Colonic mucosa (tissue), 4 donors: ENCODE results near the gene NDST3. TPM values are rescaled to one million over a fixed set of nuclear protein-coding genes. Genes with fewer than 3 reads are reported as not detected.

Experiments
- DNase-seq: peaks from one replicate; pipeline ENCODE4 v3.0.0-alpha.2; 2020
- H3K27ac ChIP-seq: fragments of 200-600 bp; one replicate; pipeline ENCODE4 v1.8.0; 2021
- H3K27me3 ChIP-seq: fragments of 200-600 bp; one replicate; pipeline ENCODE4 v1.8.0; 2021
- H3K36me3 ChIP-seq: fragments of 200-600 bp; one replicate; pipeline ENCODE4 v1.8.0; 2021
- H3K4me1 ChIP-seq: fragments of 200-600 bp; one replicate; pipeline ENCODE4 v1.8.0; 2021; ENCODE audit warnings: mild to moderate bottlenecking
- H3K4me3 ChIP-seq: fragments of 200-600 bp; one replicate; pipeline ENCODE4 v1.8.0; 2021
- H3K9ac ChIP-seq, 2 donors: one replicate each; pipeline ENCODE4 v1.7.0; 2013; ENCODE audit warnings: control low read depth in 2 of 2, low read depth in 2 of 2, low read length in 2 of 2
- H3K9me3 ChIP-seq: fragments of 200-600 bp; one replicate; pipeline ENCODE4 v1.8.0; 2021
- CTCF ChIP-seq: fragments of 200-600 bp; IDR thresholded peaks from one replicate; pipeline ENCODE4 v1.8.0; 2022; ENCODE audit warnings: antibody characterized with exemption, mild to moderate bottlenecking
- intact Hi-C: fragments of 100-400 bp; cut with DNase I; formaldehyde crosslinking; loops from one replicate; pipeline ENCODE4 v1.14.1; 2022
- total RNA-seq, 2 donors: library from RNA; stranded (reverse); fragmentation: NEBNext Ultra II Directional in 1 of 2; extraction: Animal tissue kit (Norgen Biotek cat#: 25700) in 1 of 2; gene quantifications; one replicate each; pipeline ENCODE4 v1.2.1, GENCODE V29; 2021
- donor health status: healthy.
- donor health status: DM: no; HTN: no; CAD: no.
- donor health status: DM: no; HTN: no; CAD: no.

The NDST3 gene
- total RNA-seq, 2 donors from 2014 or later = not detected

GRCh38 chr4:118029224-118029623 is 5.1 kb upstream of the NDST3 start:
- DNase-seq = no peak
- no peaks in the 10 kb centered on the region for H3K27me3 ChIP-seq
- H3K4me1 ChIP-seq = no peaks in the 10 kb centered on the region
- no peak overlapping the region for H3K4me3 ChIP-seq
- no peak overlapping the region for H3K27ac ChIP-seq
- intact Hi-C loops = no loop called here
- no peaks in the 10 kb centered on the region for H3K9me3 ChIP-seq
- no peaks in the 10 kb centered on the region for H3K36me3 ChIP-seq
- H3K9ac ChIP-seq = no peak overlapping the region
- TF ChIP-seq CTCF = no peak

GRCh38 chr4:118032691-118033090 is 1.6 kb upstream of the NDST3 start:
- no peak for DNase-seq
- no peak overlapping the region for H3K4me3 ChIP-seq
- TF ChIP-seq CTCF = no peak
- H3K27me3 ChIP-seq = no peaks in the 10 kb centered on the region
- no peak overlapping the region for H3K9ac ChIP-seq
- intact Hi-C loops = no loop called here
- no peak overlapping the region for H3K27ac ChIP-seq
- no peaks in the 10 kb centered on the region for H3K36me3 ChIP-seq
- no peaks in the 10 kb centered on the region for H3K9me3 ChIP-seq
- no peaks in the 10 kb centered on the region for H3K4me1 ChIP-seq

- H3K27me3 ChIP-seq = no peaks in the 10 kb centered on the region
- peak; percentile 63 for DNase-seq
- H3K9me3 ChIP-seq = no peaks in the 10 kb centered on the region
- H3K9ac ChIP-seq = peak overlapping the region in 1 of 2 donors; percentile 43
- H3K4me1 ChIP-seq = no peaks in the 10 kb centered on the region
- TF ChIP-seq CTCF = no peak
- H3K4me3 ChIP-seq = peak overlapping the region; percentile 42
- H3K27ac ChIP-seq = no peak overlapping the region
- no peaks in the 10 kb centered on the region for H3K36me3 ChIP-seq
- intact Hi-C loops = no loop called here
These were observed 886 bp upstream of the NDST3 start for GRCh38 chr4:118033148-118034052.

- Histone ChIP-seq H3K9ac (no peak overlapping the region), H3K36me3 (no peaks in the 10 kb centered on the region), H3K4me3 (no peak overlapping the region), H3K27me3 (no peaks in the 10 kb centered on the region), H3K9me3 (no peaks in the 10 kb centered on the region), H3K4me1 (no peaks in the 10 kb centered on the region), H3K27ac (no peak overlapping the region)
- intact Hi-C loops = no loop called here
- DNase-seq = no peak
- no peak for TF ChIP-seq CTCF
These were observed 1.0 kb downstream of the NDST3 start for GRCh38 chr4:118035309-118035708.

GRCh38 chr4:118036336-118036735 is 2.0 kb downstream of the NDST3 start:
- intact Hi-C loops = no loop called here
- no peaks in the 10 kb centered on the region for H3K27me3 ChIP-seq
- no peaks in the 10 kb centered on the region for H3K36me3 ChIP-seq
- no peak overlapping the region for H3K9ac ChIP-seq
- DNase-seq = no peak
- no peak overlapping the region for H3K27ac ChIP-seq
- H3K9me3 ChIP-seq = no peaks in the 10 kb centered on the region
- TF ChIP-seq CTCF = no peak
- no peak overlapping the region for H3K4me3 ChIP-seq
- H3K4me1 ChIP-seq = no peaks in the 10 kb centered on the region
